HepG2 (cell line): ENCODE data around the gene ERMARD. TPM values are rescaled to one million over a fixed set of nuclear protein-coding genes. Genes with fewer than 3 reads are reported as not detected.

ENCODE experiments used
- BRCA1 ChIP-seq: sonication (generic); formaldehyde crosslinking; IDR thresholded peaks from 2 replicates; pipeline ENCODE4 v1.4.0; 2020; ENCODE audit warnings: missing genetic modification reagents
- CBFB ChIP-seq: sonication (generic); formaldehyde crosslinking; IDR thresholded peaks from 2 replicates; pipeline ENCODE4 v1.4.0; 2020; ENCODE audit warnings: missing genetic modification reagents
- CC2D1A ChIP-seq: sonication (generic); formaldehyde crosslinking; IDR thresholded peaks from 2 replicates; pipeline ENCODE4 v1.8.1; 2023; ENCODE audit warnings: mild to moderate bottlenecking, missing genetic modification reagents
- FOXA3 ChIP-seq: IDR thresholded peaks from 2 replicates; pipeline ENCODE4 v1.6.1; 2016; ENCODE audit warnings: missing genetic modification reagents, missing compliant biosample characterization
- GLI4 ChIP-seq: sonication (generic); formaldehyde crosslinking; IDR thresholded peaks from 2 replicates; pipeline ENCODE4 v1.5.1; 2020; ENCODE audit warnings: missing genetic modification reagents, mild to moderate bottlenecking, moderate library complexity, borderline replicate concordance
- HNRNPL ChIP-seq: fragments of 200-400 bp; formaldehyde crosslinking; IDR thresholded peaks from 2 replicates; pipeline ENCODE4 v1.6.1; 2017; ENCODE audit warnings: mild to moderate bottlenecking, low read depth, low read length
- JARID2 ChIP-seq: sonication (generic); formaldehyde crosslinking; IDR thresholded peaks from 2 replicates; pipeline ENCODE4 v1.8.1; 2023; ENCODE audit warnings: missing genetic modification reagents, inconsistent platforms; ENCODE audit not compliant: insufficient replicate concordance
- POLR2AphosphoS5 ChIP-seq: IDR thresholded peaks from 2 replicates; pipeline ENCODE4 v1.6.1; 2012; ENCODE audit warnings: low read depth, low read length
- POLR2G ChIP-seq: fragments of 200-400 bp; formaldehyde crosslinking; IDR thresholded peaks from 2 replicates; pipeline ENCODE4 v1.6.1; 2018; ENCODE audit warnings: mild to moderate bottlenecking, low read depth, low read length, moderate library complexity
- RNF2 ChIP-seq: fragments of 450-650 bp; conservative IDR thresholded peaks from 2 replicates; pipeline ENCODE4 v1.6.1; 2016; ENCODE audit warnings: low read depth
- ZBTB40 ChIP-seq, 2 experiments: fragments of 450-650 bp in 1 of 2; sonication (generic) in 1 of 2; formaldehyde crosslinking in 1 of 2; IDR thresholded peaks; 2 replicates each; pipeline versions ENCODE4 v1.6.1 to v1.8.0; 2016 to 2022; ENCODE audit warnings: antibody characterized with exemption in 1 of 2, mild to moderate bottlenecking in 1 of 2, missing genetic modification reagents in 1 of 2
- ZNF235 ChIP-seq: sonication (generic); formaldehyde crosslinking; IDR thresholded peaks from 2 replicates; pipeline ENCODE4 v1.8.1; 2023; ENCODE audit warnings: mild to moderate bottlenecking, missing genetic modification reagents, borderline replicate concordance
- ZNF251 ChIP-seq: sonication (generic); formaldehyde crosslinking; IDR thresholded peaks from 2 replicates; pipeline ENCODE4 v1.9.0; 2021; ENCODE audit warnings: mild to moderate bottlenecking, missing genetic modification reagents
- ZNF329 ChIP-seq: sonication (generic); formaldehyde crosslinking; IDR thresholded peaks from 2 replicates; pipeline ENCODE4 v1.9.0; 2021; ENCODE audit warnings: low read depth, mild to moderate bottlenecking, missing genetic modification reagents
- ZNF34 ChIP-seq: sonication (generic); formaldehyde crosslinking; IDR thresholded peaks from 2 replicates; pipeline ENCODE4 v1.4.0; 2020; ENCODE audit warnings: mild to moderate bottlenecking, missing genetic modification reagents, borderline replicate concordance
- ZNF414 ChIP-seq: sonication (generic); formaldehyde crosslinking; IDR thresholded peaks from 2 replicates; pipeline ENCODE4 v1.5.0; 2020; ENCODE audit warnings: missing genetic modification reagents
- ZNF441 ChIP-seq: sonication (generic); formaldehyde crosslinking; IDR thresholded peaks from 2 replicates; pipeline ENCODE4 v1.7.0; 2021; ENCODE audit warnings: missing genetic modification reagents, borderline replicate concordance
- ZNF556 ChIP-seq: sonication (generic); formaldehyde crosslinking; IDR thresholded peaks from 2 replicates; pipeline ENCODE4 v1.4.0; 2020; ENCODE audit warnings: mild to moderate bottlenecking, missing genetic modification reagents, borderline replicate concordance
- ZNF605 ChIP-seq: sonication (generic); formaldehyde crosslinking; IDR thresholded peaks from 2 replicates; pipeline ENCODE4 v1.8.0; 2022; ENCODE audit warnings: mild to moderate bottlenecking, missing genetic modification reagents
- ZNF709 ChIP-seq: sonication (generic); formaldehyde crosslinking; IDR thresholded peaks from 2 replicates; pipeline ENCODE4 v1.5.0; 2020; ENCODE audit warnings: mild to moderate bottlenecking, missing genetic modification reagents
- ZNF776 ChIP-seq: sonication (generic); formaldehyde crosslinking; IDR thresholded peaks from 2 replicates; pipeline ENCODE4 v1.4.0; 2020; ENCODE audit warnings: mild to moderate bottlenecking, missing genetic modification reagents
- polyA plus RNA-seq, 8 experiments: library from polyadenylated mRNA; depleted of rRNA in 3 of 8; stranded (reverse) in 7 of 8; unstranded in 1 of 8; fragments of >200 nt; fragmentation: Illumina TruSeq in 4 of 8; extraction: Trizol in 4 of 8; gene quantifications; 2 replicates each; pipeline versions ENCODE4 v1.2.1 to v1.2.3, GENCODE V29; 2011 to 2016; ENCODE audit warnings: low read depth in 4 of 8, missing spikeins in 1 of 8, mixed read lengths in 1 of 8; ENCODE audit not compliant: insufficient read depth in 1 of 8
- total RNA-seq, 5 experiments: library from RNA; depleted of rRNA; stranded (reverse); fragments of >200 nt; fragmentation: Illumina TruSeq; extraction: Trizol; gene quantifications; 2 replicates each; pipeline ENCODE4 v1.2.3, GENCODE V29; 2016; ENCODE audit warnings: low read depth in 1 of 5

The ERMARD gene
- total and polyA plus RNA-seq, 2 of the 13 experiments (the other 11 are each of a cell fraction or from before 2014, with no cell fraction given) = 8.8 to 10.7 TPM

GRCh38 chr6:169702840-169703246 lies 48.6 kb upstream of the ERMARD start (continued):
- no peak for TF ChIP-seq ZBTB40 (IDR thresholded peaks at IDR 0.05)
- TF ChIP-seq ZBTB40 (CRISPR knock-in tag; IDR thresholded peaks at IDR 0.05) = 0 out of 2 replicates have a peak, but pooled peaks have one; percentile 43
- TF ChIP-seq ZNF441 (CRISPR knock-in tag) = 0 out of 2 replicates have a peak, but pooled peaks have one; percentile 23
- TF ChIP-seq BRCA1 (CRISPR knock-in tag) = 0 out of 2 replicates have a peak, but pooled peaks have one; percentile 57
- TF ChIP-seq ZNF776 (CRISPR knock-in tag) = no peak
- 0 out of 2 replicates have a peak, but pooled peaks have one; percentile 37 for TF ChIP-seq CBFB (CRISPR knock-in tag)
- no peak for TF ChIP-seq FOXA3 (CRISPR knock-in tag)
- TF ChIP-seq RNF2 = 0 out of 2 replicates have a peak, but pooled peaks have one; percentile 4
- no peak for TF ChIP-seq POLR2G
- no peak for TF ChIP-seq ZNF235 (CRISPR knock-in tag)
- TF ChIP-seq HNRNPL = no peak
- no peak for TF ChIP-seq ZNF414
- TF ChIP-seq POLR2AphosphoS5 = peak; percentile 54
- TF ChIP-seq CC2D1A = no peak
- TF ChIP-seq ZNF605 (CRISPR knock-in tag) = no peak
- no peak for TF ChIP-seq ZNF556
- 0 out of 2 replicates have a peak, but pooled peaks have one; percentile 11 for TF ChIP-seq ZNF251 (CRISPR knock-in tag)
- no peak for TF ChIP-seq ZNF34 (CRISPR knock-in tag)
- no peak for TF ChIP-seq JARID2 (CRISPR knock-in tag)
- 0 out of 2 replicates have a peak, but pooled peaks have one; percentile 2 for TF ChIP-seq GLI4 (CRISPR knock-in tag)
- 0 out of 2 replicates have a peak, but pooled peaks have one; percentile 7 for TF ChIP-seq ZNF329 (CRISPR knock-in tag)
- no peak for TF ChIP-seq ZNF709 (CRISPR knock-in tag)
